ENCODE data around the gene PCSK1. TPM values are rescaled to one million over a fixed set of nuclear protein-coding genes. Genes with fewer than 3 reads are reported as not detected.
A peak's percentile ranks its signal among the peaks of the same experiment; 100 is the strongest.

The PCSK1 gene
- polyA plus RNA-seq, 2 of the 4 experiments (the other 2 are of a cell fraction) = 0.14 to 0.17 TPM

DNA sequence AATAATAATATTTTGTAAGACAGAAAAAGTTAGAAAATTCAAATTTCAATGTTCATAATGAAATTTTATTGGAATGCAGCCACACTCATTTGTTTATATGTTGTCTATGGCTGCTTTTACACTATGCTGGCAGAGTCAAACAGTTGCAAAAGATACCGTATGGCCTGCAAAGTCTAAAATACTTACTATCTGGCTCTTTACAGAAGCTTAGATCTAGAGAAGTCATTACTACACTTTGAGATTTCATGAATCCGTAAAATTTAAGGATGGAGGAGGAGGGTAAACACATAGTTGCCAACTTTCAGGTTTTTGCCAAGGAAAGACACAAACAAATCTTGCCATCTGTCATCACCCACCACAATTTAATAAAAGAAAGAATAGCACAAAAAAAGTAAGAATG lies 25.1 kb upstream of the PCSK1 start:
- TF ChIP-seq EP300 (IDR thresholded peaks at IDR 0.05) = no peak
- TF ChIP-seq HDAC2 (IDR thresholded peaks at IDR 0.05) = no peak
- TF ChIP-seq RFX5 (IDR thresholded peaks at IDR 0.05) = no peak
- no peak for TF ChIP-seq PHF8 (IDR thresholded peaks at IDR 0.05; ENCODE audit: borderline replicate concordance, low read depth)
- no peak for TF ChIP-seq HEYL (CRISPR knock-in tag; IDR thresholded peaks at IDR 0.05)
- no peak for TF ChIP-seq CBX8 (IDR thresholded peaks at IDR 0.05)
- no peak for TF ChIP-seq CBX2 (IDR thresholded peaks at IDR 0.05; ENCODE audit: borderline replicate concordance, low read depth)
- POLR2A ChIA-PET = no interaction called here
- Histone ChIP-seq H3K4me3 (no peak overlapping the region), H3K4me1 (no peaks in the 10 kb centered on the region), H3K9me3 (no peaks in the 10 kb centered on the region), H3K27ac (no peak overlapping the region), H3K4me2 (no peak overlapping the region)
- no peak for FAIRE-seq
- CTCF ChIA-PET = interaction anchor here (1.4 kb wide), 1 partner anchor 144 kb away, joined by 3 read pairs; no protein-coding TSS in a partner anchor
- DNase-seq (ENCODE audit: low read depth in 1 of 2, low spot score in 1 of 2) = no peak
- no peak for ATAC-seq
- WGBS (ENCODE audit: missing lambda C conversion rate) = 76% methylated on average over 2 of the region's 2 CpGs

DNA sequence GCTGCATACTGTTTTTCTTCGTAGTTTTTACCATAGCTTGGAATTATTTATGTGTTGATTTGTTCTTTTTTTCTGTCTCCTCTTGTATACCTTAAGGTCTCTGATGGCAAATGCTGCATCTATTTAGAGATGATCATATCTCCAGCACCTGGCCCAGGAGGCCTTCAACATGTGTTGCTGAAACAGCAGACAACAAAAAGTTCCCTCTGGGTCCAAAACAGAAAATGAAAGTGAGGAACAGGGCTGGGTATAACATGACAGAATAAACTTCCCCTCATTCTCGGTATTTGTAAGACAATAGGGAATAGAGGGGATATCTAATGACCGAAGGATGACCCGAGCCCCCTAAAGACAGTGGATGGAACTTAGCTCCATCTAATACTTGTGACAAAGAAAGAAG lies 22.7 kb upstream of the PCSK1 start:
- Histone ChIP-seq H3K4me3 (no peak overlapping the region), H3K9me3 (no peaks in the 10 kb centered on the region), H3K27ac (no peak overlapping the region), H3K4me2 (peak overlapping the region; percentile 41; the same call in 2 of the 3 replicates), H3K4me1 (no peaks in the 10 kb centered on the region)
- ATAC-seq (no peak), FAIRE-seq (no peak), DNase-seq (ENCODE audit: low read depth in 1 of 2, low spot score in 1 of 2) (no peak)
- POLR2A ChIA-PET = no interaction called here
- no peak for TF ChIP-seq ZFP36 (IDR thresholded peaks at IDR 0.05; ENCODE audit: borderline replicate concordance, partially characterized antibody)
- no peak for TF ChIP-seq JUN (IDR thresholded peaks at IDR 0.05)
- no peak for TF ChIP-seq CEBPB (IDR thresholded peaks at IDR 0.05)
- TF ChIP-seq GATA3 (IDR thresholded peaks at IDR 0.05; ENCODE audit: borderline replicate concordance) = no peak
- TF ChIP-seq HDAC2 (IDR thresholded peaks at IDR 0.05) = no peak
- no peak for TF ChIP-seq SREBF2 (IDR thresholded peaks at IDR 0.05)
- no peak for TF ChIP-seq MAFK (IDR thresholded peaks at IDR 0.05; ENCODE audit: partially characterized antibody)
- TF ChIP-seq NFE2L2 (conservative IDR thresholded peaks at IDR 0.05; ENCODE audit: low read length) = no peak
- TF ChIP-seq FOSB (CRISPR knock-in tag; IDR thresholded peaks at IDR 0.05) = no peak
- TF ChIP-seq, protein P1, sequence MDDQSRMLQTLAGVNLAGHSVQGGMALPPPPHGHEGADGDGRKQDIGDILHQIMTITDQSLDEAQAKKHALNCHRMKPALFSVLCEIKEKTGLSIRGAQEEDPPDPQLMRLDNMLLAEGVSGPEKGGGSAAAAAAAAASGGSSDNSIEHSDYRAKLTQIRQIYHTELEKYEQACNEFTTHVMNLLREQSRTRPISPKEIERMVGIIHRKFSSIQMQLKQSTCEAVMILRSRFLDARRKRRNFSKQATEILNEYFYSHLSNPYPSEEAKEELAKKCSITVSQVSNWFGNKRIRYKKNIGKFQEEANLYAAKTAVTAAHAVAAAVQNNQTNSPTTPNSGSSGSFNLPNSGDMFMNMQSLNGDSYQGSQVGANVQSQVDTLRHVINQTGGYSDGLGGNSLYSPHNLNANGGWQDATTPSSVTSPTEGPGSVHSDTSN (IDR thresholded peaks at IDR 0.05) = no peak
- no peak for TF ChIP-seq EHMT2 (IDR thresholded peaks at IDR 0.05; ENCODE audit: low read depth)
- no peak for TF ChIP-seq RCOR1 (IDR thresholded peaks at IDR 0.05; ENCODE audit: low read depth, low read length)
- TF ChIP-seq HEYL (CRISPR knock-in tag; IDR thresholded peaks at IDR 0.05) = no peak
- no peak for TF ChIP-seq ZC3H11A (IDR thresholded peaks at IDR 0.05)
- TF ChIP-seq, protein P2, sequence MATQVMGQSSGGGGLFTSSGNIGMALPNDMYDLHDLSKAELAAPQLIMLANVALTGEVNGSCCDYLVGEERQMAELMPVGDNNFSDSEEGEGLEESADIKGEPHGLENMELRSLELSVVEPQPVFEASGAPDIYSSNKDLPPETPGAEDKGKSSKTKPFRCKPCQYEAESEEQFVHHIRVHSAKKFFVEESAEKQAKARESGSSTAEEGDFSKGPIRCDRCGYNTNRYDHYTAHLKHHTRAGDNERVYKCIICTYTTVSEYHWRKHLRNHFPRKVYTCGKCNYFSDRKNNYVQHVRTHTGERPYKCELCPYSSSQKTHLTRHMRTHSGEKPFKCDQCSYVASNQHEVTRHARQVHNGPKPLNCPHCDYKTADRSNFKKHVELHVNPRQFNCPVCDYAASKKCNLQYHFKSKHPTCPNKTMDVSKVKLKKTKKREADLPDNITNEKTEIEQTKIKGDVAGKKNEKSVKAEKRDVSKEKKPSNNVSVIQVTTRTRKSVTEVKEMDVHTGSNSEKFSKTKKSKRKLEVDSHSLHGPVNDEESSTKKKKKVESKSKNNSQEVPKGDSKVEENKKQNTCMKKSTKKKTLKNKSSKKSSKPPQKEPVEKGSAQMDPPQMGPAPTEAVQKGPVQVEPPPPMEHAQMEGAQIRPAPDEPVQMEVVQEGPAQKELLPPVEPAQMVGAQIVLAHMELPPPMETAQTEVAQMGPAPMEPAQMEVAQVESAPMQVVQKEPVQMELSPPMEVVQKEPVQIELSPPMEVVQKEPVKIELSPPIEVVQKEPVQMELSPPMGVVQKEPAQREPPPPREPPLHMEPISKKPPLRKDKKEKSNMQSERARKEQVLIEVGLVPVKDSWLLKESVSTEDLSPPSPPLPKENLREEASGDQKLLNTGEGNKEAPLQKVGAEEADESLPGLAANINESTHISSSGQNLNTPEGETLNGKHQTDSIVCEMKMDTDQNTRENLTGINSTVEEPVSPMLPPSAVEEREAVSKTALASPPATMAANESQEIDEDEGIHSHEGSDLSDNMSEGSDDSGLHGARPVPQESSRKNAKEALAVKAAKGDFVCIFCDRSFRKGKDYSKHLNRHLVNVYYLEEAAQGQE (IDR thresholded peaks at IDR 0.05) = no peak
- TF ChIP-seq, protein P3, sequence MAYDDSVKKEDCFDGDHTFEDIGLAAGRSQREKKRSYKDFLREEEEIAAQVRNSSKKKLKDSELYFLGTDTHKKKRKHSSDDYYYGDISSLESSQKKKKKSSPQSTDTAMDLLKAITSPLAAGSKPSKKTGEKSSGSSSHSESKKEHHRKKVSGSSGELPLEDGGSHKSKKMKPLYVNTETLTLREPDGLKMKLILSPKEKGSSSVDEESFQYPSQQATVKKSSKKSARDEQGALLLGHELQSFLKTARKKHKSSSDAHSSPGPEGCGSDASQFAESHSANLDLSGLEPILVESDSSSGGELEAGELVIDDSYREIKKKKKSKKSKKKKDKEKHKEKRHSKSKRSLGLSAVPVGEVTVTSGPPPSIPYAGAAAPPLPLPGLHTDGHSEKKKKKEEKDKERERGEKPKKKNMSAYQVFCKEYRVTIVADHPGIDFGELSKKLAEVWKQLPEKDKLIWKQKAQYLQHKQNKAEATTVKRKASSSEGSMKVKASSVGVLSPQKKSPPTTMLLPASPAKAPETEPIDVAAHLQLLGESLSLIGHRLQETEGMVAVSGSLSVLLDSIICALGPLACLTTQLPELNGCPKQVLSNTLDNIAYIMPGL (CRISPR knock-in tag; IDR thresholded peaks at IDR 0.05; ENCODE audit: borderline replicate concordance) = no peak
- CTCF ChIA-PET = no interaction called here
- WGBS (ENCODE audit: missing lambda C conversion rate) = 28% methylated on average over 4 of the region's 4 CpGs
